Adrenal gland (tissue), 5 donors: ENCODE measurements around the gene HIPK2.

Experiments
- POLR2A ChIP-seq, 2 donors: fragments of 450-650 bp; IDR thresholded peaks; one replicate each; pipeline ENCODE4 v1.6.1; 2017; ENCODE audit warnings: antibody characterized with exemption in 2 of 2, mild to moderate bottlenecking in 2 of 2, moderate library complexity in 1 of 2
- TF ChIP-seq, protein P1 (sequence below), 6 experiments: fragments of 450-650 bp in 4 of 6; fragments of 200-600 bp in 2 of 6; sonication (generic) in 1 of 6; IDR thresholded peaks; 1 replicate in 5 of 6; 2 replicates in 1 of 6; pipeline versions ENCODE4 v1.5.1 to v1.8.0; 2016 to 2021; ENCODE audit warnings: antibody characterized with exemption in 6 of 6, mild to moderate bottlenecking in 2 of 6, moderate library complexity in 1 of 6
- donor health status: DM: no; HTN: no; CAD: no.

- TF ChIP-seq, protein P1, sequence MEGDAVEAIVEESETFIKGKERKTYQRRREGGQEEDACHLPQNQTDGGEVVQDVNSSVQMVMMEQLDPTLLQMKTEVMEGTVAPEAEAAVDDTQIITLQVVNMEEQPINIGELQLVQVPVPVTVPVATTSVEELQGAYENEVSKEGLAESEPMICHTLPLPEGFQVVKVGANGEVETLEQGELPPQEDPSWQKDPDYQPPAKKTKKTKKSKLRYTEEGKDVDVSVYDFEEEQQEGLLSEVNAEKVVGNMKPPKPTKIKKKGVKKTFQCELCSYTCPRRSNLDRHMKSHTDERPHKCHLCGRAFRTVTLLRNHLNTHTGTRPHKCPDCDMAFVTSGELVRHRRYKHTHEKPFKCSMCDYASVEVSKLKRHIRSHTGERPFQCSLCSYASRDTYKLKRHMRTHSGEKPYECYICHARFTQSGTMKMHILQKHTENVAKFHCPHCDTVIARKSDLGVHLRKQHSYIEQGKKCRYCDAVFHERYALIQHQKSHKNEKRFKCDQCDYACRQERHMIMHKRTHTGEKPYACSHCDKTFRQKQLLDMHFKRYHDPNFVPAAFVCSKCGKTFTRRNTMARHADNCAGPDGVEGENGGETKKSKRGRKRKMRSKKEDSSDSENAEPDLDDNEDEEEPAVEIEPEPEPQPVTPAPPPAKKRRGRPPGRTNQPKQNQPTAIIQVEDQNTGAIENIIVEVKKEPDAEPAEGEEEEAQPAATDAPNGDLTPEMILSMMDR (IDR thresholded peaks at IDR 0.05) = no peak
- TF ChIP-seq POLR2A (IDR thresholded peaks at IDR 0.05) = no peak
Observed at GRCh38 chr7:139743967-139744767, 33.6 kb downstream of the HIPK2 start.
